Neural cell (in vitro differentiated cells): ENCODE results near the gene TTC23. TPM values are rescaled to one million over a fixed set of nuclear protein-coding genes. Genes with fewer than 3 reads are reported as not detected.

ENCODE experiments used
- H2AFZ ChIP-seq: fragments of 200-600, 300-800 bp; sonication (generic), shearing (Covaris generic); 2 replicates; pipeline ENCODE4 v1.6.0; 2014; ENCODE audit warnings: low read depth, mild to moderate bottlenecking, antibody characterized with exemption, low read length, moderate library complexity
- H3F3A ChIP-seq: fragments of 200-600 bp; shearing (Covaris generic); 2 replicates; pipeline ENCODE4 v1.6.1; 2016; ENCODE audit warnings: mild to moderate bottlenecking, moderate library complexity, mixed read lengths, antibody characterized with exemption, low read length; ENCODE audit not compliant: insufficient read depth, poor library complexity, severe bottlenecking
- H3K27ac ChIP-seq: fragments of 200-600, 300-800 bp; sonication (generic), shearing (Covaris generic); 2 replicates; pipeline ENCODE4 v1.5.1; 2014; ENCODE audit warnings: mild to moderate bottlenecking, low read length, moderate library complexity
- H3K27me3 ChIP-seq: fragments of 300-800, 200-600 bp; sonication (generic), shearing (Covaris generic); 2 replicates; pipeline ENCODE4 v1.6.0; 2014; ENCODE audit warnings: mild to moderate bottlenecking, low read depth, low read length, moderate library complexity; ENCODE audit not compliant: insufficient read depth
- H3K36me3 ChIP-seq: fragments of 300-800, 200-600 bp; sonication (generic), shearing (Covaris generic); 2 replicates; pipeline ENCODE4 v1.5.1; 2014; ENCODE audit warnings: mild to moderate bottlenecking, antibody characterized with exemption, low read length, moderate library complexity; ENCODE audit not compliant: insufficient read depth
- H3K4me2 ChIP-seq: fragments of 300-800, 200-600 bp; sonication (generic), shearing (Covaris generic); 2 replicates; pipeline ENCODE4 v1.6.0; 2014; ENCODE audit warnings: mild to moderate bottlenecking, low read length
- H3K4me3 ChIP-seq: fragments of 300-800, 200-600 bp; sonication (generic), shearing (Covaris generic); 2 replicates; pipeline ENCODE4 v1.5.1; 2014; ENCODE audit warnings: mild to moderate bottlenecking, low read length, moderate library complexity
- H3K79me2 ChIP-seq: fragments of 200-600 bp; shearing (Covaris generic); replicated peaks from 2 replicates; pipeline ENCODE4 v1.6.0; 2014; ENCODE audit warnings: mild to moderate bottlenecking, low read length, moderate library complexity; ENCODE audit not compliant: insufficient read depth
- H3K9ac ChIP-seq: fragments of 300-800, 200-600 bp; sonication (generic), shearing (Covaris generic); 2 replicates; pipeline ENCODE4 v1.6.1; 2016; ENCODE audit warnings: mild to moderate bottlenecking, low read length, mixed read lengths
- H3K9me2 ChIP-seq: fragments of 200-600 bp; shearing (Covaris generic); 2 replicates; pipeline ENCODE4 v1.6.1; 2016; ENCODE audit warnings: mild to moderate bottlenecking, low read length, mixed read lengths; ENCODE audit not compliant: insufficient read depth
- H3K9me3 ChIP-seq: fragments of 200-600, 300-800 bp; sonication (generic), shearing (Covaris generic); 2 replicates; pipeline ENCODE4 v1.6.1; 2016; ENCODE audit warnings: mild to moderate bottlenecking, mixed run types, low read length, moderate library complexity, mixed read lengths
- H4K20me1 ChIP-seq: fragments of 200-600 bp; shearing (Covaris generic); 2 replicates; pipeline ENCODE4 v1.6.1; 2016; ENCODE audit warnings: mild to moderate bottlenecking, mixed run types; ENCODE audit not compliant: insufficient read depth
- EP300 ChIP-seq: fragments of 450-650 bp; conservative IDR thresholded peaks from 2 replicates; pipeline ENCODE4 v1.6.1; 2014; ENCODE audit warnings: antibody characterized with exemption, mild to moderate bottlenecking, moderate library complexity; ENCODE audit not compliant: poor library complexity, severe bottlenecking
- EZH2 ChIP-seq: fragments of 200-600, 300-800 bp; shearing (Covaris generic), sonication (generic); IDR thresholded peaks from 2 replicates; pipeline ENCODE4 v1.6.1; 2014; ENCODE audit warnings: antibody characterized with exemption, low read length, borderline replicate concordance, mild to moderate bottlenecking; ENCODE audit not compliant: insufficient read depth, poor library complexity, severe bottlenecking
- MXI1 ChIP-seq: fragments of 450-650 bp; conservative IDR thresholded peaks from 2 replicates; pipeline ENCODE4 v1.6.1; 2014; ENCODE audit warnings: antibody characterized with exemption, mild to moderate bottlenecking; ENCODE audit not compliant: poor library complexity, severe bottlenecking
- RAD21 ChIP-seq: fragments of 450-650 bp; conservative IDR thresholded peaks from 2 replicates; pipeline ENCODE4 v1.6.1; 2014; ENCODE audit warnings: antibody characterized with exemption, mild to moderate bottlenecking, moderate library complexity
- REST ChIP-seq: IDR thresholded peaks from 2 replicates; pipeline ENCODE4 v1.6.1; 2012; ENCODE audit warnings: borderline replicate concordance
- SMC3 ChIP-seq: fragments of 450-650 bp; conservative IDR thresholded peaks from 2 replicates; pipeline ENCODE4 v1.6.1; 2014; ENCODE audit warnings: antibody characterized with exemption, mild to moderate bottlenecking, moderate library complexity; ENCODE audit not compliant: poor library complexity
- TAF1 ChIP-seq: IDR thresholded peaks from 2 replicates; pipeline ENCODE4 v1.6.1; 2012; ENCODE audit warnings: low read depth
- polyA plus RNA-seq: library from polyadenylated mRNA; depleted of rRNA; stranded (reverse); fragments of >200 nt; gene quantifications from 2 replicates; pipeline ENCODE4 v1.2.3, GENCODE V29; 2014
- TF ChIP-seq, protein P1 (sequence below): fragments of 450-650 bp; IDR thresholded peaks from 2 replicates; pipeline ENCODE4 v1.5.1; 2014; ENCODE audit warnings: antibody characterized with exemption, mild to moderate bottlenecking, moderate library complexity; ENCODE audit not compliant: poor library complexity, severe bottlenecking

Gene TTC23
- polyA plus RNA-seq, 1 donor from 2014 or later, result 6.2 TPM

DNA sequence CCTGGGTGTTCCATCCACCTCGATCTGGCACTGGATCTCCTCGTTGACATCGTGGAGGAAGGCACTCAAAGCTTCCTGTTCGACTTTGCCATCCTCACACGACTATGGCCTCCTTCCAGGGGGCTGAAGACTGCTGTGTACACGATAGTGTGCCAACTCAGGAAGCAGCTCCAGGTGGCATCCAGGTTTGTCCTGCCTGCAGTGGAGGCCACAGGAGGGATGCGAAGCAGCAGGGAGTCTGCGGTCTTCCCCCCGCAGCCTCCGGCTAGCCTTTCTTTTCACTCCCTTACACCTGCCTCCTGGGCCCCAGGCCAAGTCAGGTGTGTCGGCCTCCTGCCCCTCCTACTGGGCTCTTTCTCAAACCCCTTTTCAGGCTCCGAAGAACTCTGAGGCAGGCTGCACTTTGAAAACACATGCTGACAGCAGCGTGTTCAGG lies 112.3 kb downstream of the TTC23 start:
- no peak overlapping the region for H3K9ac ChIP-seq
- H3K9me3 ChIP-seq, result no peaks in the 10 kb centered on the region
- no peak overlapping the region for H3K4me2 ChIP-seq
- no peaks in the 10 kb centered on the region for H3K79me2 ChIP-seq
- TF ChIP-seq EP300 (no peak), TAF1 (no peak), RAD21 (no peak), MXI1 (no peak)
- TF ChIP-seq, protein P1, sequence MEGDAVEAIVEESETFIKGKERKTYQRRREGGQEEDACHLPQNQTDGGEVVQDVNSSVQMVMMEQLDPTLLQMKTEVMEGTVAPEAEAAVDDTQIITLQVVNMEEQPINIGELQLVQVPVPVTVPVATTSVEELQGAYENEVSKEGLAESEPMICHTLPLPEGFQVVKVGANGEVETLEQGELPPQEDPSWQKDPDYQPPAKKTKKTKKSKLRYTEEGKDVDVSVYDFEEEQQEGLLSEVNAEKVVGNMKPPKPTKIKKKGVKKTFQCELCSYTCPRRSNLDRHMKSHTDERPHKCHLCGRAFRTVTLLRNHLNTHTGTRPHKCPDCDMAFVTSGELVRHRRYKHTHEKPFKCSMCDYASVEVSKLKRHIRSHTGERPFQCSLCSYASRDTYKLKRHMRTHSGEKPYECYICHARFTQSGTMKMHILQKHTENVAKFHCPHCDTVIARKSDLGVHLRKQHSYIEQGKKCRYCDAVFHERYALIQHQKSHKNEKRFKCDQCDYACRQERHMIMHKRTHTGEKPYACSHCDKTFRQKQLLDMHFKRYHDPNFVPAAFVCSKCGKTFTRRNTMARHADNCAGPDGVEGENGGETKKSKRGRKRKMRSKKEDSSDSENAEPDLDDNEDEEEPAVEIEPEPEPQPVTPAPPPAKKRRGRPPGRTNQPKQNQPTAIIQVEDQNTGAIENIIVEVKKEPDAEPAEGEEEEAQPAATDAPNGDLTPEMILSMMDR, result no peak
- no peaks in the 10 kb centered on the region for H3F3A ChIP-seq
- H3K27me3 ChIP-seq, result no peaks in the 10 kb centered on the region
- no peaks in the 10 kb centered on the region for H3K36me3 ChIP-seq
- H3K4me3 ChIP-seq, result no peak overlapping the region
- no peak overlapping the region for H3K27ac ChIP-seq
- no peak overlapping the region for H2AFZ ChIP-seq
- H3K9me2 ChIP-seq, result no peaks in the 10 kb centered on the region
- no peaks in the 10 kb centered on the region for H4K20me1 ChIP-seq

- H3K9me3 ChIP-seq, result no peaks in the 10 kb centered on the region
- no peak overlapping the region for H3K4me3 ChIP-seq
- H3K9ac ChIP-seq, result no peak overlapping the region
- no peaks in the 10 kb centered on the region for H3K79me2 ChIP-seq
- H3K9me2 ChIP-seq, result no peaks in the 10 kb centered on the region
- no peaks in the 10 kb centered on the region for H4K20me1 ChIP-seq
- H3F3A ChIP-seq, result no peaks in the 10 kb centered on the region
- H3K4me2 ChIP-seq, result no peak overlapping the region
- TF ChIP-seq RAD21 (no peak), REST (no peak), EP300 (no peak), SMC3 (no peak), MXI1 (no peak), TAF1 (no peak), EZH2 (no peak)
- TF ChIP-seq, protein P1, result no peak
- no peaks in the 10 kb centered on the region for H3K36me3 ChIP-seq
- no peak overlapping the region for H2AFZ ChIP-seq
- no peaks in the 10 kb centered on the region for H3K27me3 ChIP-seq
- H3K27ac ChIP-seq, result no peak overlapping the region
Observed at GRCh38 chr15:99135194-99135593, 114.2 kb downstream of the TTC23 start.
